ENCODE data around the gene TP53INP2. TPM values are rescaled to one million over a fixed set of nuclear protein-coding genes. Genes with fewer than 3 reads are reported as not detected.
A peak's percentile ranks its signal among the peaks of the same experiment; 100 is the strongest.

TP53INP2 gene
- total and polyA plus RNA-seq, 2 donors (not counting 3 experiments of a cell fraction or from before 2014, with no cell fraction given): 18.3 to 30.5 TPM

GRCh38 chr20:34703061-34703423 is 1.1 kb upstream of the TP53INP2 start:
- H3K36me3 ChIP-seq (ENCODE audit: control insufficient read depth in 2 of 2, extremely low read depth in 1 of 2, insufficient read depth in 2 of 2, low read length in 2 of 2): no peaks in the 10 kb centered on the region
- H3K27ac ChIP-seq (ENCODE audit: insufficient read depth, low read depth, low read length): no peak overlapping the region
- no peaks in the 10 kb centered on the region for H3K9me1 ChIP-seq (replicated peaks; ENCODE audit: control insufficient read depth, extremely low read depth, insufficient read depth, low read length)
- peak overlapping the region in 1 of 3 experiments; percentile 75 for H3K4me3 ChIP-seq (replicated peaks in 1 of 3; ENCODE audit: insufficient read depth in 1 of 3, low read depth in 1 of 3, low read length in 3 of 3)
- H4K20me1 ChIP-seq (replicated peaks; ENCODE audit: control insufficient read depth, extremely low read depth, insufficient read depth, low read length): no peaks in the 10 kb centered on the region
- FAIRE-seq (no peak), DNase-seq (ENCODE audit: low read depth, low spot score) (no peak)
- BruUV-seq (replicated peaks): no TSS peak
- intact Hi-C loops (cut with micrococcal nuclease) (no loop called here), dilution Hi-C loops (cut with MboI; ENCODE audit: extremely low pct_ligation_motif_present, low sequenced_read_pairs) (no loop called here)
- TF ChIP-seq MYC (IDR thresholded peaks at IDR 0.05; ENCODE audit: low read depth, low read length) (no peak), JUN (IDR thresholded peaks at IDR 0.05; ENCODE audit: borderline replicate concordance, insufficient read depth, insufficient read length, low read depth) (no peak), EZH2 (IDR thresholded peaks at IDR 0.05; ENCODE audit: borderline replicate concordance, low read depth, low read length, severe bottlenecking) (no peak), MAX (IDR thresholded peaks at IDR 0.05; ENCODE audit: insufficient read depth, insufficient read length) (no peak), POLR2AphosphoS5 (IDR thresholded peaks at IDR 0.05; ENCODE audit: insufficient read depth, low read depth, low read length) (no peak), POLR2A (IDR thresholded peaks at IDR 0.05; ENCODE audit: low read depth, low read length) (no peak)
- peaks cover 11% of the 10 kb centered on the region for H3K4me1 ChIP-seq (ENCODE audit: control insufficient read depth, extremely low read depth, insufficient read depth, low read length)
- ChIA-PET POLR2A (interaction anchor here (1.6 to 1.8 kb wide), 2 partner anchors 122 to 145 kb away, joined by 4 read pairs; partner anchors contain the start of gene MAP1LC3A), CTCF (interaction anchor here (1.1 to 2.3 kb wide), 6 partner anchors 10 to 144 kb away, joined by 3 to 13 read pairs (median 7); partner anchors contain the start of genes MAP1LC3A and PIGU)
- H2AFZ ChIP-seq (ENCODE audit: low read depth, low read length): no peak overlapping the region
- H3K9ac ChIP-seq (replicated peaks; ENCODE audit: extremely low read depth, insufficient read depth, low read length): no peak overlapping the region
- no peaks in the 10 kb centered on the region for H3K9me3 ChIP-seq (replicated peaks; ENCODE audit: control insufficient read depth, insufficient read depth, low read length)
- no peaks in the 10 kb centered on the region for H3K79me2 ChIP-seq (ENCODE audit: control insufficient read depth, insufficient read depth, low read length)
- no peaks in the 10 kb centered on the region for H3K27me3 ChIP-seq (ENCODE audit: control insufficient read depth in 2 of 2, insufficient read depth in 2 of 2, low read length in 2 of 2)
- H3K4me2 ChIP-seq (ENCODE audit: insufficient read depth, low read length): peak overlapping the region; percentile 82

- Histone ChIP-seq H4K20me1 (replicated peaks; ENCODE audit: control insufficient read depth, extremely low read depth, insufficient read depth, low read length) (no peaks in the 10 kb centered on the region), H2AFZ (ENCODE audit: low read depth, low read length) (peak overlapping the region; percentile 95), H3K79me2 (ENCODE audit: control insufficient read depth, insufficient read depth, low read length) (no peaks in the 10 kb centered on the region), H3K36me3 (ENCODE audit: control insufficient read depth in 2 of 2, extremely low read depth in 1 of 2, insufficient read depth in 2 of 2, low read length in 2 of 2) (no peaks in the 10 kb centered on the region), H3K4me2 (ENCODE audit: insufficient read depth, low read length) (peak overlapping the region; percentile 82), H3K4me1 (ENCODE audit: control insufficient read depth, extremely low read depth, insufficient read depth, low read length) (peaks cover 11% of the 10 kb centered on the region), H3K27ac (ENCODE audit: insufficient read depth, low read depth, low read length) (peak overlapping the region; percentile 64), H3K9ac (replicated peaks; ENCODE audit: extremely low read depth, insufficient read depth, low read length) (peak overlapping the region; percentile 97), H3K9me1 (replicated peaks; ENCODE audit: control insufficient read depth, extremely low read depth, insufficient read depth, low read length) (no peaks in the 10 kb centered on the region), H3K27me3 (ENCODE audit: control insufficient read depth in 2 of 2, insufficient read depth in 2 of 2, low read length in 2 of 2) (no peaks in the 10 kb centered on the region), H3K9me3 (replicated peaks; ENCODE audit: control insufficient read depth, insufficient read depth, low read length) (no peaks in the 10 kb centered on the region), H3K4me3 (replicated peaks in 1 of 3; ENCODE audit: insufficient read depth in 1 of 3, low read depth in 1 of 3, low read length in 3 of 3) (peak overlapping the region; percentile 50 to 79 (median 75))
- ChIA-PET POLR2A (interaction anchor here (1.0 to 1.8 kb wide), 4 partner anchors 14 to 145 kb away, joined by 4 to 7 read pairs (median 5); partner anchors contain the start of gene MAP1LC3A), CTCF (interaction anchor here (1.0 to 2.3 kb wide), 7 partner anchors 10 to 391 kb away, joined by 3 to 13 read pairs (median 7); partner anchors contain the start of genes MAP1LC3A and PIGU)
- TSS peak; percentile 79 for BruUV-seq (replicated peaks)
- intact Hi-C loops (cut with micrococcal nuclease): loop anchor here (1.0 kb wide), 2 partner anchors 26 to 391 kb away; partner anchors contain the start of gene PIGU
- FAIRE-seq (peak; percentile 67), DNase-seq (ENCODE audit: low read depth, low spot score) (peak; percentile 46)
- no peak for TF ChIP-seq POLR2A (IDR thresholded peaks at IDR 0.05; ENCODE audit: low read depth, low read length)
- no peak for TF ChIP-seq MYC (IDR thresholded peaks at IDR 0.05; ENCODE audit: low read depth, low read length)
- TF ChIP-seq MAX (IDR thresholded peaks at IDR 0.05; ENCODE audit: insufficient read depth, insufficient read length): no peak
- TF ChIP-seq JUN (IDR thresholded peaks at IDR 0.05; ENCODE audit: borderline replicate concordance, insufficient read depth, insufficient read length, low read depth): no peak
- TF ChIP-seq CTCF (IDR thresholded peaks at IDR 0.05; ENCODE audit: extremely low read depth in 1 of 2, insufficient read depth in 1 of 2, low read depth in 1 of 2, low read length in 2 of 2): no peak
- no peak for TF ChIP-seq EZH2 (IDR thresholded peaks at IDR 0.05; ENCODE audit: borderline replicate concordance, low read depth, low read length, severe bottlenecking)
- TF ChIP-seq POLR2AphosphoS5 (IDR thresholded peaks at IDR 0.05; ENCODE audit: insufficient read depth, low read depth, low read length): no peak
- no peak for TF ChIP-seq FOS (IDR thresholded peaks at IDR 0.05; ENCODE audit: borderline replicate concordance, insufficient read depth, low read length)
- TF ChIP-seq GATA2 (IDR thresholded peaks at IDR 0.05; ENCODE audit: insufficient read depth, insufficient read length, low read depth, low read length): no peak
- dilution Hi-C loops (cut with MboI; ENCODE audit: extremely low pct_ligation_motif_present, low sequenced_read_pairs): no loop called here
These were observed 544 bp upstream of the TP53INP2 start for GRCh38 chr20:34703424-34704176.
